ENCODE results near the gene RBM19.

GRCh38 chr12:113973109-113973904 lies 7.2 kb upstream of the RBM19 start:
- no peak for TF ChIP-seq POLR2A (IDR thresholded peaks at IDR 0.05)
- TF ChIP-seq POLR2AphosphoS5 (IDR thresholded peaks at IDR 0.05): no peak
